ENCODE data around the gene ITFG2.
"Not testable (repeated sequence)": the region's sequence is repeated elsewhere in the genome, so short reads cannot be mapped to it uniquely, and the experiment has no call there.

Gene ITFG2

DNA sequence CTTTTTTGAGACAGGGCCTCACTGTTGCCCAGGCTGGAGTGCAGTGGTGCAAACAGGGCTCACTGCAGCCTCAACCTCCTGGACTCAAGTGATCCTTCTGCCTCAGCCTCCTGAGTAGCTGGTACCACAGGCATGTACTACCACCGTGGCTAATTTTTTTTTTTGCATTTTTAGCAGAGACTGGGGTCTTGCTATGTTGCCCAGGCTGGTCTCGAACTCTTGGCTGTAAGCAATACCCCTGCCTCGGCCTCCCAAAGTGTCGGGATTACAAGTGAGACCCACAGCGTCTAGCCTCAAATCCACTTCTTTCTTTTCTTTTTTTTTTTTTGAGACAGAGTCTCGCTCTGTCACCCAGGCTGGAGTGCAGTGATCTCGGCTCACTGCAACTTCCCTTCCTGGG lies 50.9 kb downstream of the ITFG2 start:
- not testable (repeated sequence) for DNase-seq (ENCODE audit: low read depth)

DNA sequence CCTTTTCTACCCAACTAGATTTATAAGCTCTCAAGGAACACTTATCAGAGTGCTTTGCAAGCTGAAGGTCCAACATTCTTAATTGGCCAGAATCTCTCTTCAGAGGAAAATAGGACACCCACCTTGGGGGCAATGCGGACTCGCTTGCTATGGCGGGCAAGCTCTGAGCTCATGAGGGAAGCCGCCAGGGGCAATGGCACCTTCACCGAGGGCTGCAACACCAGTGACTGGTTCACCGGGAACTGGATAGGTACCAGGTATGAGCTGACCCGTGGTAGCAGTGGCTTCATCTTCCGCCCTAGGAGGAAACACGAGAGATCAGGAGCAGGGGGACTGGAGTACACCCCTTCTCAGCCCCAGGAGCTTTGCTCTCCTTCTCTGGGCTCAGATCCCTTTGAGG lies 51.7 kb downstream of the ITFG2 start:
- no peak for DNase-seq (ENCODE audit: low read depth)

DNA sequence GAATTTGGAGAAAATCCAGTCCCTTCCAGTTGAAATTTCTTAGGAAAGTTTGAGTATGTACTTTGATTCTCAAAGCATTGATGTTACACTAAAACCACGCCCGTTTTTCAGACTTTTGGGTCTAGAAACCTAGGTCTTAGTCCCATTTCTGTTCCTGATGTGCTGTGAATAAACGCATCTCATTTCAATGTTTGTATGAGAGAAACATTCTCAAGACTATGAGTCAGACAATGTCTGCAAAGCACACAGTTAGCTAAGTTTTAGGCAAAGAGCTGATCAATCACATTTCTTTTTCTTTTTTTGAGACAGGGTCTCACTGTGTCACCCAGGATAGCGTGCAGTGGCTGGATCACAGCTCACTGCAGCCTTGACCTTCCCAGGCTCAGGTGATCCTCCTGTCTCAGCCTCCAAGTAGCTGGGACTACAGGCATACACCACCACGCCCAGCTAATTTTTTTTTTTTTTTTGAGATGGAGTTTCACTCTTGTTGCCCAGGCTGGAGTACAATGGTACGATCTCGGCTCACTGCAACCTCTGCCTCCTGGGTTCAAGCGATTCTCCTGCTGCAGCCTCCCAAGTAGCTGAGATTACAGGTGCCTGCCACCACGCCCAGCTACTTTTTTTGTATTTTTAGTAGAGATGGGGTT lies 56.6 kb downstream of the ITFG2 start:
- DNase-seq (ENCODE audit: low read depth), result not testable (repeated sequence)

Measured in HS-27A (cell line).